Esophagus muscularis mucosa (tissue), 3 donors: ENCODE results near the gene AANAT.

Experiments used
- CTCF ChIP-seq, 3 experiments: fragments of 200-600 bp in 2 of 3; fragments of 450-650 bp in 1 of 3; sonication (generic) in 2 of 3; IDR thresholded peaks; one replicate each; pipeline ENCODE4 v1.5.1; 2017 to 2019; ENCODE audit warnings: antibody characterized with exemption in 3 of 3, mild to moderate bottlenecking in 2 of 3, moderate library complexity in 1 of 3
- POLR2A ChIP-seq: fragments of 450-650 bp; IDR thresholded peaks from one replicate; pipeline ENCODE4 v1.6.1; 2017; ENCODE audit warnings: antibody characterized with exemption, moderate library complexity, mild to moderate bottlenecking, low read depth

- TF ChIP-seq CTCF (IDR thresholded peaks at IDR 0.05) (no peak), POLR2A (no peak)
These were observed 24.8 kb upstream of the AANAT start for GRCh38 chr17:76442341-76443338.
